IPS DF 6.9 (cell line): ENCODE data around the gene PTPN23.

Experiments
- DNase-seq: peaks from one replicate; pipeline ENCODE4 v3.0.0-alpha.2; 2013; ENCODE audit warnings: low read depth, low spot score
- H3K27ac ChIP-seq: one replicate; pipeline ENCODE4 v1.5.1; 2013; ENCODE audit warnings: low read length, control low read depth
- H3K27me3 ChIP-seq: 2 replicates; pipeline ENCODE4 v1.6.1; 2013; ENCODE audit warnings: mild to moderate bottlenecking, low read length; ENCODE audit not compliant: control insufficient read depth, insufficient read depth
- H3K36me3 ChIP-seq: 2 replicates; pipeline ENCODE4 v1.6.1; 2013; ENCODE audit warnings: low read length; ENCODE audit not compliant: control insufficient read depth, insufficient read depth
- H3K4me1 ChIP-seq: 2 replicates; pipeline ENCODE4 v1.6.1; 2013; ENCODE audit warnings: low read length; ENCODE audit not compliant: control insufficient read depth, insufficient read depth
- H3K4me3 ChIP-seq: 2 replicates; pipeline ENCODE4 v1.5.1; 2013; ENCODE audit warnings: mild to moderate bottlenecking, low read length
- H3K9me3 ChIP-seq: 2 replicates; pipeline ENCODE4 v1.6.1; 2013; ENCODE audit warnings: low read length, inconsistent platforms; ENCODE audit not compliant: control insufficient read depth, insufficient read depth
- WGBS: extraction: QIAGEN DNeasy Blood & Tissue Kit; methylation state at CpG from one replicate; pipeline ENCODE4 v1.1.7; 2013; ENCODE audit warnings: mixed read lengths, missing lambda C conversion rate; ENCODE audit not compliant: insufficient read length, insufficient coverage; 5-methylcytosine and 5-hydroxymethylcytosine counted together

PTPN23 gene

GRCh38 chr3:47411696-47412452 lies 31.1 kb downstream of the PTPN23 start:
- Histone ChIP-seq H3K9me3 (no peaks in the 10 kb centered on the region), H3K4me3 (no peak overlapping the region), H3K27ac (no peak overlapping the region), H3K4me1 (no peaks in the 10 kb centered on the region), H3K27me3 (no peaks in the 10 kb centered on the region), H3K36me3 (peaks cover 65% of the 10 kb centered on the region)
- DNase-seq: no peak
- no CpG with 5 or more reads among the region's 24 CpGs for WGBS

- H3K4me1 ChIP-seq: no peaks in the 10 kb centered on the region
- no peaks in the 10 kb centered on the region for H3K27me3 ChIP-seq
- no CpG with 5 or more reads among the region's 5 CpGs for WGBS
- DNase-seq: no peak
- H3K36me3 ChIP-seq: peaks cover 70% of the 10 kb centered on the region
- no peak overlapping the region for H3K27ac ChIP-seq
- no peak overlapping the region for H3K4me3 ChIP-seq
- H3K9me3 ChIP-seq: no peaks in the 10 kb centered on the region
Observed at GRCh38 chr3:47412453-47412756, 31.6 kb downstream of the PTPN23 start.

- WGBS: no CpG with 5 or more reads among the region's 12 CpGs
Observed at GRCh38 chr3:47412842-47413520, 32.2 kb downstream of the PTPN23 start.

GRCh38 chr3:47413751-47414150 lies 32.9 kb downstream of the PTPN23 start:
- no peak overlapping the region for H3K27ac ChIP-seq
- H3K36me3 ChIP-seq: peaks cover 68% of the 10 kb centered on the region
- H3K4me3 ChIP-seq: no peak overlapping the region
- H3K4me1 ChIP-seq: no peaks in the 10 kb centered on the region
- no peaks in the 10 kb centered on the region for H3K9me3 ChIP-seq
- H3K27me3 ChIP-seq: no peaks in the 10 kb centered on the region
- no CpG with 5 or more reads among the region's 7 CpGs for WGBS
- DNase-seq: no peak

More at GRCh38 chr3:47412842-47413520, 32.2 kb downstream of the PTPN23 start:
- DNase-seq: no peak
- no peak overlapping the region for H3K4me3 ChIP-seq
- no peak overlapping the region for H3K27ac ChIP-seq
- no peaks in the 10 kb centered on the region for H3K27me3 ChIP-seq
- H3K36me3 ChIP-seq: peaks cover 71% of the 10 kb centered on the region
- no peaks in the 10 kb centered on the region for H3K4me1 ChIP-seq
- no peaks in the 10 kb centered on the region for H3K9me3 ChIP-seq

- Histone ChIP-seq H3K4me1 (no peaks in the 10 kb centered on the region), H3K27me3 (no peaks in the 10 kb centered on the region), H3K9me3 (no peaks in the 10 kb centered on the region), H3K4me3 (no peak overlapping the region), H3K27ac (no peak overlapping the region), H3K36me3 (peaks cover 66% of the 10 kb centered on the region)
- no CpG with 5 or more reads among the region's 3 CpGs for WGBS
- no peak for DNase-seq
Observed at GRCh38 chr3:47414161-47414564, 33.3 kb downstream of the PTPN23 start.

- no peak overlapping the region for H3K27ac ChIP-seq
- no peak overlapping the region for H3K4me3 ChIP-seq
- WGBS: no CpG with 5 or more reads among the region's 16 CpGs
- no peaks in the 10 kb centered on the region for H3K27me3 ChIP-seq
- no peaks in the 10 kb centered on the region for H3K9me3 ChIP-seq
- no peak for DNase-seq
- H3K36me3 ChIP-seq: peaks cover 64% of the 10 kb centered on the region
- no peaks in the 10 kb centered on the region for H3K4me1 ChIP-seq
Observed at GRCh38 chr3:47414666-47415587, 34.1 kb downstream of the PTPN23 start.

GRCh38 chr3:47416041-47416440 lies 35.2 kb downstream of the PTPN23 start:
- no CpG with 5 or more reads among the region's 9 CpGs for WGBS
- no peaks in the 10 kb centered on the region for H3K4me1 ChIP-seq
- H3K27ac ChIP-seq: no peak overlapping the region
- no peaks in the 10 kb centered on the region for H3K9me3 ChIP-seq
- peaks cover 66% of the 10 kb centered on the region for H3K36me3 ChIP-seq
- H3K4me3 ChIP-seq: no peak overlapping the region
- no peaks in the 10 kb centered on the region for H3K27me3 ChIP-seq
- DNase-seq: no peak

GRCh38 chr3:47418167-47419082 lies 37.6 kb downstream of the PTPN23 start:
- Histone ChIP-seq H3K4me1 (no peaks in the 10 kb centered on the region), H3K9me3 (no peaks in the 10 kb centered on the region), H3K4me3 (no peak overlapping the region), H3K27me3 (no peaks in the 10 kb centered on the region), H3K27ac (no peak overlapping the region), H3K36me3 (peaks cover 53% of the 10 kb centered on the region)
- no CpG with 5 or more reads among the region's 53 CpGs for WGBS
- DNase-seq: no peak

GRCh38 chr3:47419083-47420043 lies 38.5 kb downstream of the PTPN23 start:
- Histone ChIP-seq H3K4me3 (no peak overlapping the region), H3K9me3 (no peaks in the 10 kb centered on the region), H3K4me1 (no peaks in the 10 kb centered on the region), H3K36me3 (peaks cover 44% of the 10 kb centered on the region), H3K27me3 (no peaks in the 10 kb centered on the region), H3K27ac (no peak overlapping the region)
- no peak for DNase-seq
- WGBS: no CpG with 5 or more reads among the region's 17 CpGs
